MCF 10A (cell line): ENCODE measurements around the gene DCST1. TPM values are rescaled to one million over a fixed set of nuclear protein-coding genes. Genes with fewer than 3 reads are reported as not detected.

Experiments used
- BruUV-seq: library from RNA; stranded (reverse); fragments of 400-500 nt; replicated peaks from 2 replicates; lab custom pipeline; 2021; lab: Mats Ljungman, UMichigan
- CTCF ChIA-PET: fragments of 300-600 bp; sonication (Branson Sonifier 250); formaldehyde crosslinking; extraction: SDS; loops from one replicate; lab custom pipeline; 2021; ENCODE audit warnings: antibody characterized with exemption, inconsistent platforms; lab: Yijun Ruan, JAX
- POLR2A ChIA-PET: fragments of 300-600, 350-650 bp; sonication (Branson Sonifier 250); formaldehyde crosslinking; extraction: SDS; loops from one replicate; lab custom pipeline; 2020; ENCODE audit warnings: antibody characterized with exemption, inconsistent platforms; lab: Yijun Ruan, JAX
- DNase-seq: peaks from one replicate; pipeline ENCODE4 v3.0.0-alpha.2; 2018; ENCODE audit not compliant: unreplicated experiment
- H3K27ac Mint-ChIP-seq: one replicate; pipeline ENCODE4 v1.8.0; 2022; ENCODE audit warnings: mild to moderate bottlenecking, low read depth, mixed read lengths; ENCODE audit not compliant: unreplicated experiment
- H3K27me3 Mint-ChIP-seq: one replicate; pipeline ENCODE4 v1.8.0; 2022; ENCODE audit warnings: mixed read lengths; ENCODE audit not compliant: insufficient read depth, unreplicated experiment
- H3K36me3 Mint-ChIP-seq: one replicate; pipeline ENCODE4 v1.8.0; 2022; ENCODE audit warnings: mild to moderate bottlenecking, moderate library complexity, mixed read lengths; ENCODE audit not compliant: insufficient read depth, unreplicated experiment
- H3K4me1 Mint-ChIP-seq: one replicate; pipeline ENCODE4 v1.8.0; 2022; ENCODE audit warnings: mixed read lengths; ENCODE audit not compliant: insufficient read depth, unreplicated experiment
- H3K4me3 Mint-ChIP-seq: one replicate; pipeline ENCODE4 v1.8.0; 2022; ENCODE audit warnings: mild to moderate bottlenecking, moderate library complexity, mixed read lengths; ENCODE audit not compliant: unreplicated experiment
- H3K9me3 Mint-ChIP-seq: one replicate; pipeline ENCODE4 v1.8.0; 2022; ENCODE audit warnings: mixed read lengths; ENCODE audit not compliant: unreplicated experiment
- CTCF ChIP-seq: fragments of 200-600 bp; IDR thresholded peaks from one replicate; pipeline ENCODE4 v1.8.0; 2022; ENCODE audit warnings: antibody characterized with exemption, mild to moderate bottlenecking; ENCODE audit not compliant: unreplicated experiment
- intact Hi-C: fragments of 100-400 bp; cut with micrococcal nuclease; formaldehyde crosslinking; loops from 2 replicates; pipeline ENCODE4 v1.14.1; 2022
- total RNA-seq: library from RNA; stranded (reverse); gene quantifications from 2 replicates; pipeline ENCODE4 v1.2.3, GENCODE V29; 2022

Gene DCST1
- total RNA-seq, 1 experiment from 2014 or later: 0.21 TPM

- H3K36me3 Mint-ChIP-seq: peaks cover 67% of the 10 kb centered on the region
- DNase-seq: no peak
- intact Hi-C loops: no loop called here
- no peak overlapping the region for H3K4me3 Mint-ChIP-seq
- H3K9me3 Mint-ChIP-seq: no peaks in the 10 kb centered on the region
- BruUV-seq: no TSS peak
- no peaks in the 10 kb centered on the region for H3K27me3 Mint-ChIP-seq
- TF ChIP-seq CTCF: no peak
- H3K27ac Mint-ChIP-seq: no peak overlapping the region
- ChIA-PET POLR2A (interaction anchor here (0.6 to 41.1 kb wide), 5 partner anchors 1 to 94 kb away, joined by 3 to 1917 read pairs (median 4); partner anchors contain the start of genes CKS1B, FLAD1, LENEP and PBXIP1), CTCF (interaction anchor here (0.6 to 7.3 kb wide), 10 partner anchors 9 to 183 kb away, joined by 3 to 118 read pairs (median 4); partner anchors contain the start of genes LENEP and SHC1)
- H3K4me1 Mint-ChIP-seq: peaks cover 17% of the 10 kb centered on the region
Observed at GRCh38 chr1:154988058-154988954, 45.3 kb upstream of the DCST1 start.

GRCh38 chr1:154989195-154989860 is 44.3 kb upstream of the DCST1 start:
- Mint-ChIP-seq H3K27me3 (no peaks in the 10 kb centered on the region), H3K4me3 (no peak overlapping the region), H3K36me3 (peaks cover 67% of the 10 kb centered on the region), H3K9me3 (no peaks in the 10 kb centered on the region), H3K4me1 (peaks cover 12% of the 10 kb centered on the region), H3K27ac (no peak overlapping the region)
- no peak for DNase-seq
- POLR2A ChIA-PET: interaction anchor here (1.5 to 41.1 kb wide), 3 partner anchors 0 to 72 kb away, joined by 4 to 1917 read pairs (median 1917); partner anchors contain the start of genes CKS1B, FLAD1, LENEP and PBXIP1
- CTCF ChIA-PET: interaction anchor here (0.9 to 1.9 kb wide), 4 partner anchors 12 to 63 kb away, joined by 4 to 7 read pairs (median 4); no protein-coding TSS in a partner anchor
- no peak for TF ChIP-seq CTCF
- BruUV-seq: no TSS peak
- intact Hi-C loops: no loop called here

GRCh38 chr1:154990276-154990675 is 43.3 kb upstream of the DCST1 start:
- intact Hi-C loops: no loop called here
- Mint-ChIP-seq H3K4me1 (peaks cover 17% of the 10 kb centered on the region), H3K36me3 (peaks cover 58% of the 10 kb centered on the region), H3K4me3 (no peak overlapping the region), H3K9me3 (no peaks in the 10 kb centered on the region), H3K27me3 (no peaks in the 10 kb centered on the region), H3K27ac (no peak overlapping the region)
- ChIA-PET POLR2A (interaction anchor here (0.5 to 41.1 kb wide), 3 partner anchors 1 to 158 kb away, joined by 3 to 1917 read pairs (median 1917); partner anchors contain the start of genes CKS1B, FLAD1, LENEP and PBXIP1), CTCF (interaction anchor here (0.6 to 1.1 kb wide), 3 partner anchors 10 to 82 kb away, joined by 3 to 4 read pairs (median 4); no protein-coding TSS in a partner anchor)
- BruUV-seq: no TSS peak
- no peak for DNase-seq
- TF ChIP-seq CTCF: no peak
